ENCODE results near the gene OR2AG1.

Gene OR2AG1

DNA sequence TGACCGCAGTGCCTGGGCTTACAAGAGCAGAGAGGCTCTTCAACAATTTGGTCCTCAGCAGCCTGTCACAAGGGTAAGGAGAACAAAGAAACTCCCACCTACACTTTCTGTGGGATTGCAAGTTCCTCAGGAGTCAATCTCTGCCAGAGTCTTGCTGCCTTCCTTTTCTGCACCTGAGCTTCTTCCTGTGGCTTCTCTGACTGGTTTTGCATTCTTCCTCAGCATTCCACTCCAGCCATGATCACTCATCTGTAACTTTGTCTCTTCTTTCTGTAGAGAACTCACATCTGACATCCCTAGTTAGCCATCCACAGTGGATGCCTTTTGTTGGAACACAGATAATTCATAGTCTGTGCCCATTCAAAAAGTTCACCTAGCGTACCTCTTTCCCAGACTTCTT lies 30.8 kb downstream of the OR2AG1 start:
- no peak overlapping the region for H3K4me3 ChIP-seq (replicated peaks; ENCODE audit: insufficient read depth, low read length)
- TF ChIP-seq SPI1 (IDR thresholded peaks at IDR 0.05; ENCODE audit: borderline replicate concordance, low read depth) (no peak), POLR2AphosphoS5 (IDR thresholded peaks at IDR 0.05; ENCODE audit: low read depth) (no peak), GABPA (IDR thresholded peaks at IDR 0.05; ENCODE audit: low read depth) (no peak)
- TF ChIP-seq, protein P1, sequence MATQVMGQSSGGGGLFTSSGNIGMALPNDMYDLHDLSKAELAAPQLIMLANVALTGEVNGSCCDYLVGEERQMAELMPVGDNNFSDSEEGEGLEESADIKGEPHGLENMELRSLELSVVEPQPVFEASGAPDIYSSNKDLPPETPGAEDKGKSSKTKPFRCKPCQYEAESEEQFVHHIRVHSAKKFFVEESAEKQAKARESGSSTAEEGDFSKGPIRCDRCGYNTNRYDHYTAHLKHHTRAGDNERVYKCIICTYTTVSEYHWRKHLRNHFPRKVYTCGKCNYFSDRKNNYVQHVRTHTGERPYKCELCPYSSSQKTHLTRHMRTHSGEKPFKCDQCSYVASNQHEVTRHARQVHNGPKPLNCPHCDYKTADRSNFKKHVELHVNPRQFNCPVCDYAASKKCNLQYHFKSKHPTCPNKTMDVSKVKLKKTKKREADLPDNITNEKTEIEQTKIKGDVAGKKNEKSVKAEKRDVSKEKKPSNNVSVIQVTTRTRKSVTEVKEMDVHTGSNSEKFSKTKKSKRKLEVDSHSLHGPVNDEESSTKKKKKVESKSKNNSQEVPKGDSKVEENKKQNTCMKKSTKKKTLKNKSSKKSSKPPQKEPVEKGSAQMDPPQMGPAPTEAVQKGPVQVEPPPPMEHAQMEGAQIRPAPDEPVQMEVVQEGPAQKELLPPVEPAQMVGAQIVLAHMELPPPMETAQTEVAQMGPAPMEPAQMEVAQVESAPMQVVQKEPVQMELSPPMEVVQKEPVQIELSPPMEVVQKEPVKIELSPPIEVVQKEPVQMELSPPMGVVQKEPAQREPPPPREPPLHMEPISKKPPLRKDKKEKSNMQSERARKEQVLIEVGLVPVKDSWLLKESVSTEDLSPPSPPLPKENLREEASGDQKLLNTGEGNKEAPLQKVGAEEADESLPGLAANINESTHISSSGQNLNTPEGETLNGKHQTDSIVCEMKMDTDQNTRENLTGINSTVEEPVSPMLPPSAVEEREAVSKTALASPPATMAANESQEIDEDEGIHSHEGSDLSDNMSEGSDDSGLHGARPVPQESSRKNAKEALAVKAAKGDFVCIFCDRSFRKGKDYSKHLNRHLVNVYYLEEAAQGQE (IDR thresholded peaks at IDR 0.05; ENCODE audit: insufficient replicate concordance, low read depth) = no peak
- TF ChIP-seq, protein P2, sequence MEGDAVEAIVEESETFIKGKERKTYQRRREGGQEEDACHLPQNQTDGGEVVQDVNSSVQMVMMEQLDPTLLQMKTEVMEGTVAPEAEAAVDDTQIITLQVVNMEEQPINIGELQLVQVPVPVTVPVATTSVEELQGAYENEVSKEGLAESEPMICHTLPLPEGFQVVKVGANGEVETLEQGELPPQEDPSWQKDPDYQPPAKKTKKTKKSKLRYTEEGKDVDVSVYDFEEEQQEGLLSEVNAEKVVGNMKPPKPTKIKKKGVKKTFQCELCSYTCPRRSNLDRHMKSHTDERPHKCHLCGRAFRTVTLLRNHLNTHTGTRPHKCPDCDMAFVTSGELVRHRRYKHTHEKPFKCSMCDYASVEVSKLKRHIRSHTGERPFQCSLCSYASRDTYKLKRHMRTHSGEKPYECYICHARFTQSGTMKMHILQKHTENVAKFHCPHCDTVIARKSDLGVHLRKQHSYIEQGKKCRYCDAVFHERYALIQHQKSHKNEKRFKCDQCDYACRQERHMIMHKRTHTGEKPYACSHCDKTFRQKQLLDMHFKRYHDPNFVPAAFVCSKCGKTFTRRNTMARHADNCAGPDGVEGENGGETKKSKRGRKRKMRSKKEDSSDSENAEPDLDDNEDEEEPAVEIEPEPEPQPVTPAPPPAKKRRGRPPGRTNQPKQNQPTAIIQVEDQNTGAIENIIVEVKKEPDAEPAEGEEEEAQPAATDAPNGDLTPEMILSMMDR (IDR thresholded peaks at IDR 0.05; ENCODE audit: insufficient read depth, low read length) = no peak
- H3K27me3 ChIP-seq (ENCODE audit: insufficient read depth, poor library complexity, severe bottlenecking) = no peaks in the 10 kb centered on the region
- no peak overlapping the region for H3K27ac ChIP-seq (replicated peaks)
- no peak for DNase-seq (ENCODE audit: low read depth in 1 of 2, low spot score in 1 of 2)

DNA sequence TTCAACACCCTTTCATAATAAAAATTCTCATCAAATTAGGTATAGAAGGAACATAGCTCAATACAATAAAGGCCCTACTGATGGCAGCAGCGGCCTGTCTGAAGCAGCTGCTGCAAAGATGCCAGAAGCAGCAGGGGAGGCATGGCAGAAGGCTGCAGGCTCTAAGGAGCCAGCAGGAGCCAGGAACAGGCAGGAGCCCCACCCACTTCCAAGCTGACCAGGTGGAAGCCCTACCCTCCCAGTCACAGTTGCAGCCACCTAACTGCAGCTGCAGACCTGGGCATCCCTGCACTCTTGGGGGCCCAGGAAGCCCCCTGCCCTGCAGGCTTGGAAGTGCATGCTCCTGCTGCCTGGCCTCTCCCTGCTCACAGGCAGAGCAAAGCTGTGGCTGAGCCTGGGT lies 34.9 kb downstream of the OR2AG1 start:
- H3K4me3 ChIP-seq (replicated peaks; ENCODE audit: insufficient read depth, low read length) = no peak overlapping the region
- no peaks in the 10 kb centered on the region for H3K27me3 ChIP-seq (ENCODE audit: insufficient read depth, poor library complexity, severe bottlenecking)
- DNase-seq (ENCODE audit: low read depth in 1 of 2, low spot score in 1 of 2) = no peak
- TF ChIP-seq, protein P2 (IDR thresholded peaks at IDR 0.05; ENCODE audit: insufficient read depth, low read length) = no peak
- no peak for TF ChIP-seq GABPA (IDR thresholded peaks at IDR 0.05; ENCODE audit: low read depth)
- TF ChIP-seq POLR2AphosphoS5 (IDR thresholded peaks at IDR 0.05; ENCODE audit: low read depth) = no peak
- no peak for TF ChIP-seq SPI1 (IDR thresholded peaks at IDR 0.05; ENCODE audit: borderline replicate concordance, low read depth)
- TF ChIP-seq, protein P1 (IDR thresholded peaks at IDR 0.05; ENCODE audit: insufficient replicate concordance, low read depth) = no peak
- no peak overlapping the region for H3K27ac ChIP-seq (replicated peaks)

DNA sequence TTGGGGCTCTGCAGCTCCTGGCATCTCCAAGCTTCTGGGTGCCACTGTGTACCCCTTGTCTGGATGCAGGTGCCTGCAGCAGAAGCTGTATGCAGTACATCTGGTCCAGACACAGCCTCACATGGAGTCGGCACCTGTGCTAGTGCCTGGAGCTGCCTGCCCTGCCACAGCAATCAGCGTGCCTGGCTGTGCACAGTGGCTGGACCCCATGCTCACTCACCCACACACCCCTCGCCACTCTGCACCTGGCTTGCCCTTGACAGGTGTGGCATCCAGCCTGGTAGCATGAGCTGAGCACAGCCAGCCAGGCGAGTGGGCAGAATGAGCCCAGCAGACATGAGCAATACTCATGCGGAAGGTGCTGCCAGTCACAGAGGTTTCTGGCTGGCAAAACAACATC lies 36.1 kb downstream of the OR2AG1 start:
- Histone ChIP-seq H3K4me3 (replicated peaks; ENCODE audit: insufficient read depth, low read length) (no peak overlapping the region), H3K27ac (replicated peaks) (no peak overlapping the region), H3K27me3 (ENCODE audit: insufficient read depth, poor library complexity, severe bottlenecking) (no peaks in the 10 kb centered on the region)
- DNase-seq (ENCODE audit: low read depth in 1 of 2, low spot score in 1 of 2) = no peak
- no peak for TF ChIP-seq SPI1 (IDR thresholded peaks at IDR 0.05; ENCODE audit: borderline replicate concordance, low read depth)
- TF ChIP-seq, protein P1 (IDR thresholded peaks at IDR 0.05; ENCODE audit: insufficient replicate concordance, low read depth) = no peak
- TF ChIP-seq, protein P2 (IDR thresholded peaks at IDR 0.05; ENCODE audit: insufficient read depth, low read length) = no peak
- TF ChIP-seq GABPA (IDR thresholded peaks at IDR 0.05; ENCODE audit: low read depth) = no peak
- no peak for TF ChIP-seq POLR2AphosphoS5 (IDR thresholded peaks at IDR 0.05; ENCODE audit: low read depth)
